GM18517 (cell line): ENCODE results near the gene KRT2.

Experiments used
- ATAC-seq: cut with Tn5 transposase; IDR thresholded peaks from one replicate; pipeline ENCODE4 v1.9.1; 2021; ENCODE audit warnings: mild to moderate bottlenecking, moderate library complexity; ENCODE audit not compliant: unreplicated experiment

Gene KRT2

GRCh38 chr12:52643233-52644077, 8.6 kb downstream of the KRT2 start:
- no peak for ATAC-seq

GRCh38 chr12:52641468-52641867, 10.5 kb downstream of the KRT2 start:
- no peak for ATAC-seq

GRCh38 chr12:52637299-52637698, 14.7 kb downstream of the KRT2 start:
- ATAC-seq = no peak

- no peak for ATAC-seq
Measured at GRCh38 chr12:52636592-52637258, 15.3 kb downstream of the KRT2 start.

- no peak for ATAC-seq
Measured at GRCh38 chr12:52636189-52636588, 15.8 kb downstream of the KRT2 start.

GRCh38 chr12:52634266-52635056, 17.6 kb downstream of the KRT2 start:
- ATAC-seq = no peak

GRCh38 chr12:52633383-52633782, 18.6 kb downstream of the KRT2 start:
- ATAC-seq = no peak

- ATAC-seq = no peak
Measured at GRCh38 chr12:52632656-52633055, 19.4 kb downstream of the KRT2 start.

GRCh38 chr12:52631676-52632459, 20.1 kb downstream of the KRT2 start:
- ATAC-seq = no peak

- ATAC-seq = no peak
Measured at GRCh38 chr12:52631264-52631663, 20.7 kb downstream of the KRT2 start.

- ATAC-seq = no peak
Measured at GRCh38 chr12:52630599-52631200, 21.3 kb downstream of the KRT2 start.

GRCh38 chr12:52630008-52630500, 22.0 kb downstream of the KRT2 start:
- no peak for ATAC-seq

GRCh38 chr12:52629281-52630007, 22.6 kb downstream of the KRT2 start:
- ATAC-seq = no peak

GRCh38 chr12:52628841-52629240, 23.2 kb downstream of the KRT2 start:
- ATAC-seq = no peak

- no peak for ATAC-seq
Measured at GRCh38 chr12:52628111-52628507, 23.9 kb downstream of the KRT2 start.

GRCh38 chr12:52627395-52628110, 24.5 kb downstream of the KRT2 start:
- ATAC-seq = no peak

GRCh38 chr12:52622349-52622748, 29.7 kb downstream of the KRT2 start:
- no peak for ATAC-seq

- ATAC-seq = no peak
Measured at GRCh38 chr12:52618866-52619265, 33.1 kb downstream of the KRT2 start.

- ATAC-seq = no peak
Measured at GRCh38 chr12:52618216-52618615, 33.8 kb downstream of the KRT2 start, which contains the start of gene KRT73. Gene KRT73 (minus strand): TSS chr12:52618559. CDS start chr12:52618524, 35 bp downstream.
